Measurements from ENCODE around the gene TPM3. TPM values are rescaled to one million over a fixed set of nuclear protein-coding genes. Genes with fewer than 3 reads are reported as not detected.
A peak's percentile ranks its signal among the peaks of the same experiment; 100 is the strongest.

TPM3 gene
- total and polyA plus RNA-seq, 5 experiments from 2014 or later, result 287 to 1,022 (median 791) TPM

DNA sequence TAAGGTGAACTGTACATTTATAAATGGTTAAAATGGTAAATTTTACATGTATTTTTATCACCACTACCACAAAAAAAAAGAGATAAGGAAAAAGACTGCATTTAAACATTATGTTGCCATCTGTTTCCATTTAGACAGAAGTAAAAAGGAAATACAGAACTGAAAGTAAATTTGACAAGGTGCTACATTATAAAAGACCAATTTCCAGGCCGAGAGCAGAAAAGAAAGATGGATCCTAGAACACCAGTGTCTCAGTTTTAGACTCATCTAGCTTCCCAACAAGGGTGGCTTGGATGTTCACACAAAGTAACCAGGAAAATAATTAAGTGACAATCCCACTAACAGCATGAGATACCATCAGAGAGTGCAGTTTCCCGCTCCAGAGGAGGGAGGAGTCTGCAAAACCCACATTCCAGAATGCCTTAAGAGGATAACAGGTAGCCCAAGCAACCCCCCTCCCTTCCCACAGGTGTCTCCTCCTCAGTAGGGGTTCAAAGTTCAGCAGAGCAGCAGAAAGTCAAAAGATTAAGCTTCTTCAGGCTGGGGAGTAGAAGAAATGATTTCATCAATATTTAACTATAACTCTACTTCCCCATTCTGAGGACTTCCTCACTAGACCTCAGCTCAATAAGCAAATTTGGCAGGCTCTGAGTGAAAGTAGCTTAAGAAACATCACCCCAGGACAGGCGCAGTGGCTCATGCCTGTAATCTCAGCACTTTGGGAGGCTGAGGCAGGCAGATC is 11.8 kb downstream of the TPM3 start:
- no peak for ATAC-seq
- peak in 1 of 10 donors; percentile 3 for DNase-seq
- POLR2A ChIA-PET, result interaction anchor here (0.5 to 6.6 kb wide), 4 partner anchors 22 to 365 kb away, joined by 3 to 73 read pairs (median 30); partner anchors contain the start of genes RPS27 and UBAP2L

DNA sequence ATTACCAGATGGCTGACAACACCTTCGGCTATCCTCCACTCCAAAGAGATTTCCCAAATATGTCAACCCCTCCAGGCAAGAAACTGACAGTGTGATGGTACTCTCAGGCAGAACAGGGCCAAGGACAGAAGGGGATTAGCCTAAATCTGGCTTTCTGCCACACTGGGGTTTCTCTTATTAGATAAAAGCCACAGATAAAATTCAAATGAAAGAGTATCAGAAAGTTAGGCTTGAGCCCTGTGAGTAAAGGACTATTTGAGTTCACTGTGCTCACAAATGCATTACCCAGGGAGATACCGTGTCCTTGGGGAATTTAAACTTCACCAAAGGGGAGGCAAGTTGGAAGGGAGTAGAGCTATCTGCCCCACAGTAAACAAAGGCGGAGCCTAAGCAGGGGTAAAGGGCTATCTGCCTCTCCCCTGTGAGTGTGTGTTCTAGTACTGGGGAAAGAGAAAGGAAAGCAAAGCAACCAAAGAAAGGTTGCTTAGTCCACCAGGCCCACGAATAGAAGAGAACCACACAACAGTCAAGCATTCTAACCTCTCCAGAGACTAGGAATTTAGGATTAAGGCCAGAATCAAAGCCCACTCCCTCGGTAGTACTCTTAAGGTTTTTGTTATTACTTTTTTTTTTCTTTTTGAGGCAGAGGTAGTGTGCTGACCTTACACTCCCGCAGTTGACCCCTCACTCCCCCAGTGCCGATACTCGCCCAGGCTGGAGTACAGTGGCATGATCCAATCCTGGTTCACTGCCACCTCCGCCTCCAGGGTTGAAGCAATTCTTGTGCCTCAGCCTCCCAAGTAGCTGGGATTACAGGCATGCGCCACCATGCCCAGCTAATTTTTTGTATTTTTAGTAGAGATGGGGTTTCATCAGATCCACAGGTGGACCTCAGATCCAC is 12.7 kb downstream of the TPM3 start:
- Mint-ChIP-seq H3K27me3 (no peaks in the 10 kb centered on the region), H3K36me3 (peaks cover 6 to 54% (median 8%) of the 10 kb centered on the region in 3 donors), H3K4me1 (peaks cover 53 to 79% (median 74%) of the 10 kb centered on the region in 4 donors), H3K9me3 (no peaks in the 10 kb centered on the region), H3K27ac (peak overlapping the region; percentile 84 to 100 (median 96)), H3K4me3 (peak overlapping the region; percentile 70 to 100 (median 92))
- ATAC-seq (no peak), DNase-seq (no peak)
- POLR2A ChIA-PET, result interaction anchor here (0.6 to 6.6 kb wide), 3 partner anchors 10 to 101 kb away, joined by 3 to 73 read pairs (median 4); no protein-coding TSS in a partner anchor

More for the DNA sequence above, 11.8 kb downstream of the TPM3 start:
- Mint-ChIP-seq H3K27ac (peak overlapping the region; percentile 84 to 100 (median 98)), H3K4me3 (peak overlapping the region; percentile 70 to 100 (median 98)), H3K27me3 (no peaks in the 10 kb centered on the region), H3K36me3 (peaks cover 6 to 46% (median 8%) of the 10 kb centered on the region in 3 donors), H3K4me1 (peaks cover 53 to 79% (median 73%) of the 10 kb centered on the region in 4 donors), H3K9me3 (no peaks in the 10 kb centered on the region)

DNA sequence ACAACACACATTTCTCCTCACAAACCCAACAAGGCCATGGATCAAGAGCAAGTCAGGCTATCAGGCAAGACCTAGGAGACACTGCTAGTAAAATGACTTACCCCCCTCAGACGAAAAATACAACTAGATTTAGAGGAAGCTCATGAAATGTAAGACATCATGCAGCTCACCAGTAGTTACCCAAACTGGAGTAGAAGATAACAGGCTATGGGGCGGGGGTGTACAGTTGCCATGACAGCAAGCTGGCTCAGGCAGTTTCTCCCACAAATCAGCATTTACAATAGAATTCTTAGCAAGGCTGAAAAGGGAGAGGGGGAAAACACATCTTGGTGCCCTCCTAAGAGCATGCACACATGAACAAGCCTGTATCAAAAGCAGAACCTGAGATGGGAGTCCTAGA is 13.9 kb downstream of the TPM3 start:
- POLR2A ChIA-PET, result interaction anchor here (0.5 to 6.6 kb wide), 5 partner anchors 9 to 213 kb away, joined by 3 to 73 read pairs (median 4); no protein-coding TSS in a partner anchor
- Mint-ChIP-seq H3K4me1 (peaks cover 48 to 74% (median 68%) of the 10 kb centered on the region in 4 donors), H3K36me3 (peaks cover 7 to 61% (median 8%) of the 10 kb centered on the region in 3 donors), H3K9me3 (no peaks in the 10 kb centered on the region), H3K4me3 (peak overlapping the region; percentile 53 to 100 (median 92)), H3K27ac (peak overlapping the region; percentile 21 to 100 (median 95)), H3K27me3 (no peaks in the 10 kb centered on the region)
- no peak for DNase-seq
- no peak for ATAC-seq

DNA sequence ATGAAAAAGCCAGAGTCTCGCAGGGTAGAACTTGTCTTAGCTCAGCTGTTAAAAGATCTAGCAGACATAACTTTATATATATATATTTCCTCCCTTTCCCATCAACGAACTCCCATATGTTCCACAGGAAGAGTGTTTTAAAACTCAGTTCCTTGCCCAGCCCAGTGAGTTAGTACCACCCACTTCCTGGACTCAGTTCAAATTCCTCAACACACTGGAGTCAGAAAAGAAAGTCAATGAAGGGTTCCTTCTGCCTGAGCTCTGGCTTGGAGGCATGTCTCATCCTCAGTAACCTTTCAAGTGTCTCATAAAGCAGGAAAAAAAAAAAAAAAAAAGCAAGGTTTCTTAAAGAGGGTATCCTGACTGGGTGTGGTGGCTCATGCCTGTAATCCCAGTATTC is 15.6 kb downstream of the TPM3 start:
- Mint-ChIP-seq H3K4me3 (peak overlapping the region; percentile 17 to 100 (median 64)), H3K9me3 (no peaks in the 10 kb centered on the region), H3K27ac (peak overlapping the region; percentile 57 to 99 (median 84)), H3K27me3 (no peaks in the 10 kb centered on the region), H3K36me3 (peaks cover 12 to 75% (median 16%) of the 10 kb centered on the region in 3 donors), H3K4me1 (peaks cover 48 to 76% (median 70%) of the 10 kb centered on the region in 4 donors)
- DNase-seq (no peak), ATAC-seq (no peak)
- POLR2A ChIA-PET, result no interaction called here

DNA sequence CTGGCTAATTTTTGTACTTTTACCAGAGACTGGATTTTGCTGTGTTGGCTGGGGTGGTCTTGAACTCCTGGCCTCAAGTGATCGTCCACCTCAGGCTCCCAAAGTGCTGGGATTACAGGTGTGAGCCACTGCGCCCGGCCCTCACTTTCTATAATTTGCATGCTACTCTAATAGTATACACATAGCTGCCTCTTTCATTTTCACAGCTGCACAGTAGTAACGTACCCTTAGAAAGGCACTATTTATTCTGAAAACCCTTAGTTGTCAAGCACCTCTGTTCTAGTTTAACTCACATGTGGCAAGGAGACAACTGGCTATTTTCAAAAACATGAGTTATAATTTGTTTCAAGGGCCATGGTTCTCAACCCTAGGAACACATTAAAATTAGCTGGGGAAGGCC is 17.2 kb downstream of the TPM3 start:
- no peaks in the 10 kb centered on the region for H3K27me3 Mint-ChIP-seq
- H3K4me1 Mint-ChIP-seq, result peaks cover 38 to 71% (median 67%) of the 10 kb centered on the region in 4 donors
- POLR2A ChIA-PET, result no interaction called here
- H3K4me3 Mint-ChIP-seq, result no peak overlapping the region
- peak overlapping the region in 4 of 10 donors; percentile 15 to 81 (median 38) for H3K27ac Mint-ChIP-seq
- peaks cover 7 to 77% (median 24%) of the 10 kb centered on the region in 3 donors for H3K36me3 Mint-ChIP-seq
- no peak for ATAC-seq
- DNase-seq, result no peak
- H3K9me3 Mint-ChIP-seq, result no peaks in the 10 kb centered on the region

DNA sequence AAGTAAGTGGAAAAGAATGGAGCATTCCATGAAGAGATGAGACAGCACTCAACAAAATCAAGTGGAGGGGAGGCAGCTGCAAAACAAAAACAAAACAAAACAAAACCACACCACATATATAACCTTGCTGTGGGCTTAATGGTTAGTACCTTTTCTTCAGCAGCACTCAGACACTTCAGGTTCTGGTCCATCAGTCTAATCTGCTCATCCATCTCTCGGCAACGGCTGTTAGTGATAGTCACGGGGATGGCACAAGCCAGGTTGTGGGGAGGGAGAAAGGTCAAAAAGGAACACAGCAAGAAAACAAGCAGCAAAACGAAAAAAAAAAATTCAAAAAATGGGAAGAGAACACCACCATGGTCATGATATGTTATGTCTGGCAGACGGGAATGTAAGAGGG is 20.0 kb downstream of the TPM3 start:
- H3K27ac Mint-ChIP-seq, result peak overlapping the region in 9 of 10 donors; percentile 25 to 94 (median 74)
- POLR2A ChIA-PET, result no interaction called here
- peaks cover 18 to 58% (median 45%) of the 10 kb centered on the region in 4 donors for H3K4me1 Mint-ChIP-seq
- ATAC-seq, result no peak
- H3K4me3 Mint-ChIP-seq, result peak overlapping the region in 1 of 10 donors; percentile 11
- no peak for DNase-seq
- no peaks in the 10 kb centered on the region for H3K9me3 Mint-ChIP-seq
- peaks cover 7 to 92% (median 33%) of the 10 kb centered on the region in 3 donors for H3K36me3 Mint-ChIP-seq
- no peaks in the 10 kb centered on the region for H3K27me3 Mint-ChIP-seq

DNA sequence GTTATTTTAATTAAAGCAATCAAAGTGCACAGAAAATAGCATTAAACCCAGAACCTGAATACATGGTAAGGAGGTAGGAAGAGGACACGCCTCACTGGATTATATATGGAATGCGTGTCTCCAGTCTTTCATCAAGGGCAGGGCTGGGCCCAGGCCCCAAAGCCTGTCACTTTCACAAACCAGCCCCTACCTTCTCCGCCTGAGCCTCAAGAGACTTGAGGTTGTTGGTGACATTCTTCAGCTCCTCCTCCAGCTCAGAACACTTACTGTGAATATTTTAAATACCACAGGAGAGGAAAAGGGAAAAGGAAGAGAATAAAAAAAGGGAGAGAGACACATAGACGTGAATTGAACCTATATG is 20.7 kb downstream of the TPM3 start:
- no peak for ATAC-seq
- no peak for DNase-seq
- H3K4me3 Mint-ChIP-seq, result peak overlapping the region in 1 of 10 donors; percentile 19
- H3K9me3 Mint-ChIP-seq, result no peaks in the 10 kb centered on the region
- H3K27me3 Mint-ChIP-seq, result no peaks in the 10 kb centered on the region
- H3K36me3 Mint-ChIP-seq, result peaks cover 7 to 95% (median 36%) of the 10 kb centered on the region in 3 donors
- POLR2A ChIA-PET, result no interaction called here
- peak overlapping the region in 9 of 10 donors; percentile 37 to 94 (median 79) for H3K27ac Mint-ChIP-seq
- peaks cover 16 to 54% (median 39%) of the 10 kb centered on the region in 4 donors for H3K4me1 Mint-ChIP-seq

DNA sequence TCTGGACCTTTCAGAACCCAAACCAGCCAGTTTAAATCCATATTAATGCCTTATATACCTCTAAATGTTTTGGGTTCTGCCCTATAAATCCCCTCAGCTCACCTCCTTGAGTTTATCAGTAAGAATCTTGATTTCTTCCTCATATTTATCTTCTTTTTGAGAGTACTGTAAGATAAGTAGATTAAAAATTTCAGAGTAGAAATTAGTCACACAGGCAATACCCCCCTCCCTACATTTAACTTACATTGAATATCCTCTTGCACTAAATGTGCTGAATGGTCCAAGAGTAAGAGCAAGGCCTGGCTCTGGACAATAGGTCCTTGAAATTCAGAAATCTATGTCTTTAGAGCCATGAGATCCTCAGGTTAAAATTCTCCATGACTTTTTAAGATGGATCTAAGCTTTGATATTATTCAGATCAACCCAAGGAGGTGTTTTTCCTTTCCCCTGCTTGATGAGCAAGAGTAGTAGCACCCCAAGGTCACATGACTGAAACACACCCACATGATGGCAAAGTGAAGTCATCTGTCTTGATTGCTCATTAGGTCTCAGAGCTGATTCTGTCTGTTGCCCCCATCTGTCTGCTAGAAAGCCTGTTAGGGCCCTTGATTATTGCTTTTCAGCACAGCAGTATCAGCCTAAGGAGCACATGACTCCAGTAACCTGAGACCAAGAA is 21.2 kb downstream of the TPM3 start:
- POLR2A ChIA-PET, result no interaction called here
- Mint-ChIP-seq H3K4me1 (peaks cover 16 to 52% (median 37%) of the 10 kb centered on the region in 4 donors), H3K9me3 (no peaks in the 10 kb centered on the region), H3K4me3 (peak overlapping the region in 1 of 10 donors; percentile 19), H3K36me3 (peaks cover 7 to 95% (median 38%) of the 10 kb centered on the region in 3 donors), H3K27me3 (no peaks in the 10 kb centered on the region), H3K27ac (peak overlapping the region; percentile 6 to 94 (median 74))
- ATAC-seq, result no peak
- DNase-seq, result peak in 1 of 10 donors; percentile 5

DNA sequence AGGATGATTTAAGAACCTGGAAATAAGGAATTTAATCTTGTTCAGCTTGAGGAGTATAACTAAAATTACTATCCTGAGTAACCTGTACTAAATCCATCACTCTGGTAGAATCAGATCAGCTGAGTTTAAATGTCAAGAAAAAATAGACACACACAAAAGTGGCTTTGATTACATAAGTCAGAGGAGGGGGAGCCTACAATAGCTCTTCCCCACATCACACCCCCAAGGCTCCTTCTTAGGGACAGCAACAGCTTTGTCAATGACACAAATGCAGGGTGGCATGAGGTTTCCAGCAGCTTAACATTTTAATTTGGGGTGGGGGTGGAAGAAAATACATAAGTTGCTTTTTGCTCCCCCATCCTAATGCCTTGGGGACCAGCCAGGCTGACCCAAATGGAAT is 24.4 kb downstream of the TPM3 start:
- ATAC-seq (no peak), DNase-seq (no peak)
- POLR2A ChIA-PET, result interaction anchor here (1.0 kb wide), 1 partner anchor 29 kb away, joined by 3 read pairs; no protein-coding TSS in a partner anchor
- Mint-ChIP-seq H3K4me1 (peaks cover 22 to 54% (median 40%) of the 10 kb centered on the region in 4 donors), H3K9me3 (no peaks in the 10 kb centered on the region), H3K27ac (peak overlapping the region in 9 of 10 donors; percentile 27 to 87 (median 73)), H3K27me3 (no peaks in the 10 kb centered on the region), H3K36me3 (peaks cover 16 to 100% (median 50%) of the 10 kb centered on the region in 3 donors), H3K4me3 (no peak overlapping the region)

DNA sequence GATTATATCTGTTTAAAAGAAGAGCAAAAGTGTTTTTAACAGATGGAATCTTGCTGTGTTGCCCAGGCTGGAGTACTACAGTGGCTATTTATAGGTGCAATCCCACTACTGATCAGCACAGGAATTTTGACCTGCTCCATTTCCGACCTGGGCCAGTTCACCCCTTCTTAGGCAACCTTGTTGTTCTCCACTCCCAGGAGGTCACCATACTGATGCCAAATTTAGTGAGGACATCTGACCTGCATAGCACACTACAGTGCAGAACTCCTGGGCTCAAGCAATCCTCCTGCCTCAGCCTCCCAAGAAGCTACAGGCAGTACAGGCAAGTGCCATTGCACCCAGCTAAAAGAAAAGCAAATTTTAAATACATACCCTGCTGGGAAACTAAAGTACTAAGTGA is 25.7 kb downstream of the TPM3 start:
- POLR2A ChIA-PET, result interaction anchor here (0.7 to 1.8 kb wide), 3 partner anchors 9 to 100 kb away, joined by 3 to 7 read pairs (median 4); no protein-coding TSS in a partner anchor
- H3K27me3 Mint-ChIP-seq, result no peaks in the 10 kb centered on the region
- peaks cover 9 to 100% (median 45%) of the 10 kb centered on the region in 3 donors for H3K36me3 Mint-ChIP-seq
- H3K27ac Mint-ChIP-seq, result peak overlapping the region in 6 of 10 donors; percentile 22 to 67 (median 35)
- H3K4me1 Mint-ChIP-seq, result peaks cover 14 to 44% (median 30%) of the 10 kb centered on the region in 4 donors
- no peak for ATAC-seq
- no peaks in the 10 kb centered on the region for H3K9me3 Mint-ChIP-seq
- DNase-seq, result no peak
- no peak overlapping the region for H3K4me3 Mint-ChIP-seq

DNA sequence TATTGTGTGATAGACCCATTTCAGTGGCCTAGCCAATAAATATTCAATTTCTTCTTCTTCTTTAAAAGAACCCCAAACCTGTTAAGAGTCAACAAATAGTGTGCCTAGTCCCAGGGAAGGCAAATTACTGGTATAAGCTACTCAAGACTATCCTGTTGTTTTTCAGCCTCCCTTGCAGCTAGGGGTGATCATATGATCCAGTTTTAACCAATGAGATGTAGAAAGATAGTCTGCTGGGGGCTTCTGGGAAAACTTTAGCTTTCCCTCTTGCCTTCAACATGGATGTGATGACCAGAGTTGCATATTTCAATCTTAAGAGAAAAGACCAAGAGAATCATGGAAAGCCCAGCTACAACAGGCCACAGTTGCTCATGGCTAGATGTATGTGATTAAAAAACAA is 32.3 kb downstream of the TPM3 start:
- peaks cover 22 to 85% (median 44%) of the 10 kb centered on the region in 3 donors for H3K36me3 Mint-ChIP-seq
- POLR2A ChIA-PET, result interaction anchor here (0.5 to 7.3 kb wide), 6 partner anchors 10 to 169 kb away, joined by 3 to 73 read pairs (median 16); partner anchors contain the start of genes RPS27 and UBAP2L
- peak overlapping the region; percentile 21 to 97 (median 94) for H3K27ac Mint-ChIP-seq
- peak overlapping the region in 4 of 10 donors; percentile 7 to 85 (median 80) for H3K4me3 Mint-ChIP-seq
- H3K9me3 Mint-ChIP-seq, result peaks cover 0 to 10% (median 3%) of the 10 kb centered on the region in 9 donors
- DNase-seq, result no peak
- ATAC-seq, result no peak
- peaks cover 37 to 73% (median 62%) of the 10 kb centered on the region in 4 donors for H3K4me1 Mint-ChIP-seq
- no peaks in the 10 kb centered on the region for H3K27me3 Mint-ChIP-seq
